Natural killer cell treated with Interleukin-12 subunit alpha and Interleukin-12 subunit beta and Interleukin-15 and Interleukin-18, amount 100 ng/mL, for 72 hours (primary cell): ENCODE data around the gene ELAVL1. TPM values are rescaled to one million over a fixed set of nuclear protein-coding genes. Genes with fewer than 3 reads are reported as not detected.
"Not testable (repeated sequence)": the region's sequence is repeated elsewhere in the genome, so short reads cannot be mapped to it uniquely, and the experiment has no call there.

ENCODE experiments used
- ATAC-seq, 2 donors: fragments of 150-1000 bp; cut with Tn5 transposase in 1 of 2; sonication (Bioruptor Pico), chemical (Tn5 transposase) in 1 of 2; 2 replicates each; pipeline ENCODE4 v1.10.0; 2021
- DNase-seq: peaks from one replicate; pipeline ENCODE4 v3.0.0; 2022; ENCODE audit warnings: low spot score
- H3K27ac Mint-ChIP-seq, 2 donors: 1 replicate in 1 of 2; 2 replicates in 1 of 2; pipeline ENCODE4 v1.8.0; 2022; ENCODE audit warnings: mixed read lengths in 2 of 2, mild to moderate bottlenecking in 1 of 2, moderate library complexity in 1 of 2
- H3K27me3 Mint-ChIP-seq, 2 donors: 1 replicate in 1 of 2; 2 replicates in 1 of 2; pipeline ENCODE4 v1.8.0; 2022; ENCODE audit warnings: mixed read lengths in 2 of 2
- H3K36me3 Mint-ChIP-seq: one replicate; pipeline ENCODE4 v1.8.0; 2022; ENCODE audit warnings: mixed read lengths
- H3K4me1 Mint-ChIP-seq, 2 donors: 1 replicate in 1 of 2; 2 replicates in 1 of 2; pipeline ENCODE4 v1.8.0; 2022; ENCODE audit warnings: low read depth in 2 of 2, mixed read lengths in 2 of 2, mild to moderate bottlenecking in 1 of 2
- H3K4me3 Mint-ChIP-seq: one replicate; pipeline ENCODE4 v1.8.0; 2022; ENCODE audit warnings: mixed read lengths
- H3K9me3 Mint-ChIP-seq: 2 replicates; pipeline ENCODE4 v1.8.0; 2022; ENCODE audit warnings: mixed read lengths
- total RNA-seq, 2 donors: library from RNA; stranded (reverse); gene quantifications; one replicate each; pipeline ENCODE4 v1.2.3, GENCODE V29; 2022

The ELAVL1 gene
- total RNA-seq, 2 donors from 2014 or later: 124 to 137 TPM

DNA sequence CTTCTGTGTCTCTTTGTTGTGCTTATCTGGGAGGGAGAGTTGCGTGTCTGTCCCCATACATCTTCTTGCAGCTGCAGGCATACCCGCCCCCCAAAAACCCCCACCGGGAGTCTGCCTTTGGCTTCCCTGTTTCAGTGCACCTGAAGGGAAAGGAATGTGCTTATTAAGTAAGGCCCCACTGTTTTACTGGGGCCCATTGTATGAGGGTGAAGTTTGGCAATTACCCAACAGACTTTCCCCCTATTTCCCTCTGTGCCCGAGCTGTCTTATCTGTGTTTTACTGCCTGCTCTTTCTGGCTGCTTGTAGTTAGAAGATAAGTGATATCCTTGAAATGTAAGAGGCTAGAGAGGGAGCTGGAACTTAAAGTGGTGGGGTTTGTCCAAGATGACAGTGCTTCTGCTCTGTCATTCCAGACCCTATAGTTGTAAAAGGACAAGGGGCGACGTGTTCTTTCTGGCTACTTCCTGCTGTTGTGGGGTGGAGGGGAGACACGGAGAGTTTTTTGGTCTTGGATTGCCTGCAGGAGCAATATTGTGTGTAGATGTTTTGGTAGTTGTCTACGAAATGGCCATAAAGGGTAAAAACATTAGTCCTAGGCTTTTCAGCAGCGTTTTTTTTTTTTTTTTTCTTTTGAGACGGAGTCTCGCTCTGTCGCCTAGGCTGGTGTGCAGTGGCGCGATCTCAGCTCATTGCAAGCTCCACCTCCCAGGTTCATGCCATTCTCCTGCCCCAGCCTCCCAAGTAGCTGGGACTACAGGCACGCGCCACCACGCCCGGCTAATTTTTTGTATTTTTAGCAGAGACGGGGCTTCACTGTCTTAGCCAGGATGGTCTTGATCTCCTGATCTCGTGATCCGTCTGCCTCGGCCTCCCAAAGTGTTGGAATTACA is 28.1 kb upstream of the ELAVL1 start:
- peaks cover 7 to 16% of the 10 kb centered on the region in 2 donors for H3K27me3 Mint-ChIP-seq
- H3K27ac Mint-ChIP-seq, H3K9me3 Mint-ChIP-seq, ATAC-seq, DNase-seq, H3K36me3 Mint-ChIP-seq, H3K4me1 Mint-ChIP-seq, H3K4me3 Mint-ChIP-seq: not testable (repeated sequence)

DNA sequence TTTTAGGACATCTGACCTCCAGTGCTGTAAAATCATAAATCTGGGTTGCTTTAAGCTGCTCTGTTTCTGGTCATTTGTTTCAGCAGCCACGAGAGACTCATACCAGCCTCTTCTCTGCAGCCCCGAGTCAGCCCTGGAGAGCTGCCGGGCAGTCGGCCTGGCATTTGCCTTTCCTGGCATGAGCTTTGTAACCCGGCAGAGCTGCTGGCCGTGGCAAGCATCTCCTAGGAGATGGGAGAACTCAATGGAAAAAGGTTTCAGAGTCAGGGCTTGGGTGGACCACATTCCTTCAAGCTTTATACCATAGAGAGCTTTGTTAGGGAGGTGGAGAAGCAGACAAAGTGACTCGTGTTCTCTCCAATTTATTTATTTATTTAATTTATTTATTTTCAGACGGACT is 25.5 kb upstream of the ELAVL1 start:
- Mint-ChIP-seq H3K27ac (no peak overlapping the region), H3K36me3 (no peaks in the 10 kb centered on the region), H3K27me3 (peaks cover under 1 to 3% of the 10 kb centered on the region in 2 donors), H3K4me1 (no peaks in the 10 kb centered on the region), H3K9me3 (no peaks in the 10 kb centered on the region), H3K4me3 (no peak overlapping the region)
- ATAC-seq (no peak), DNase-seq (no peak)

DNA sequence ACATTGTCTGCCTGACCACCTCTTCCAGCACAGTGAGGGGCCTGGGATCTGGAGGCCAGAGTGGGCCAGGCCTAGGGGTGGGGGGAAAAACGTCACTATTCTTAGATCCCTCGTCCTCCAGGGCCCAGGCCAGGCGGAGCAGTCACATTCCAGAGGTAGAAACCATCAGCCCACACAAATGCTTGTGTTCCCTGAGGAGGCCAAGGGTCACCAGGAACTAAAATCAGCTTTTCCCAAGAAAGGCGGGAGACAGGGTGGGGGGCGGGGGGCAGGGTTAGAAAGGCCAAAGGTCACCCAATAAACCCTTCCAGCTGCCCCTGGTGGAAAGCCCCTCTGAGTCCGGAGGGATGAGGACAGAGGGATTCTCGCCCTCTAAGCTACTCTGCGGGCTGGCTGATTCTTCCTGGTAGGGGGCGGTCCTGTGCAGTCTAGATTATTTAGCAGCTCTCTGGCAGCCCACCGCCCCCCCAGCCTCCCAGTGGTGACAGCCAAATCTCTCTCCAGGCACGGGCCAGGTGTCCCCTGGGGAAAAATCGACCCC is 23.6 kb upstream of the ELAVL1 start:
- no peak overlapping the region for H3K4me3 Mint-ChIP-seq
- H3K27me3 Mint-ChIP-seq: peaks cover 0 to 3% of the 10 kb centered on the region in 2 donors
- H3K27ac Mint-ChIP-seq: no peak overlapping the region
- H3K4me1 Mint-ChIP-seq: no peaks in the 10 kb centered on the region
- ATAC-seq (no peak), DNase-seq (peak; percentile 57)
- H3K9me3 Mint-ChIP-seq: no peaks in the 10 kb centered on the region
- H3K36me3 Mint-ChIP-seq: no peaks in the 10 kb centered on the region

DNA sequence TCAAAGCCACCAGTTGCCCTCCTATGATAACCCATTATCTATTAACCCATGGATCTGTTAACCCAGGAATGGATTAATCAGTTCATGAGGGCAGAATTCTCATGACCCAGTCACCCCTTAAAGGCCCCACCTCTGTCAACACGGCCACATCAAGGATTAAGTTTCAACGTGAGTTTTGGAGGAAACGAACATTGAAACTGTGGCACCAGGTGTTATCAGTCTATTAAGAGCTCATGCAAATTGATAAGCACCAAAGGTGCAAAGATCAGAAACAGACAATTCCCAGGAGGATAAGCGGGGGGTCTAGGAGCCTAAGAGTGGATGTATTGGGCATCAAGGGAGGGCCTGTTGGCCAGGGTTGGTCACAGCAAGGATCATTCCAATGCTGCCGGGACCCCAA is 19.9 kb upstream of the ELAVL1 start:
- no peaks in the 10 kb centered on the region for H3K4me1 Mint-ChIP-seq
- no peaks in the 10 kb centered on the region for H3K9me3 Mint-ChIP-seq
- DNase-seq (no peak), ATAC-seq (no peak)
- no peaks in the 10 kb centered on the region for H3K27me3 Mint-ChIP-seq
- H3K4me3 Mint-ChIP-seq: no peak overlapping the region
- no peaks in the 10 kb centered on the region for H3K36me3 Mint-ChIP-seq
- H3K27ac Mint-ChIP-seq: no peak overlapping the region

DNA sequence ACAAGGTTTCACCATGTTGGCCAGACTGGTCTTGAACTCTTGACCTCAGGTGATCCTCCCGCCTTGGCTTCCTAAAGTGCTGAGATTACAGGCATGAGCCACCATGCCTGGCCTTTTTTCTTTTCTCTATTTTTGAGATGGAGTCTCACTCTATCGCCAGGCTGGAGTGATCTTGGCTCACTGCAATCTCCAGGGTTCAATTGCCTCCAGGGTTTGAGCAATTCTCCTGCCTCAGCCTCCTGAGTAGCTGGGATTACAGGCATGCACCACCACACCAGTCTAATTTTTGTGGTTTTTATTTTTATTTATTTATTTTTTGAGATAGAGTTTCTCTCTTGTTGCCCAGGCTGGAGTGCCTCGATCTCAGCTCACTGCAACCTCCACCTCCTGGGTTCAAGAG is 18.8 kb upstream of the ELAVL1 start:
- DNase-seq, H3K4me3 Mint-ChIP-seq, H3K36me3 Mint-ChIP-seq, ATAC-seq, H3K27ac Mint-ChIP-seq, H3K4me1 Mint-ChIP-seq, H3K9me3 Mint-ChIP-seq, H3K27me3 Mint-ChIP-seq: not testable (repeated sequence)

DNA sequence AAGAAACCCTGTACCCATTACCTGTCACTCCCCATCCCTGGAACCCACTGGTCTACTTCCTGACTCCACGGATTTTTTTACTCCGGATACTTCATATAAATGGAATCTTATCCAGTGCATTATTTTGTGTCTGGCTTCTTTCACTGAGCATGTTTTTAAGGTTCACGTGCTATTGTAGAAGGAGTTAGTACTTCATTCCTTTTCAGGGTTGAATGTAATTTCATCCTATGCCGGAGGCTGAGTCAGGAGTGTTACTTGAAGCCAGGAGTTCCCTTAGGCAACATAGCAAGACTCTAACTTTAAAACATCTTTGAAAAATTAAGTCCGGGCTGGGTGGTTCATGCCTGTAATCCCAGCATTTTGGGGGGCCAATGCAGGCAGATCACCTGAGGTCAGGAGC is 17.9 kb upstream of the ELAVL1 start:
- Mint-ChIP-seq H3K4me1 (no peaks in the 10 kb centered on the region), H3K9me3 (no peaks in the 10 kb centered on the region), H3K36me3 (no peaks in the 10 kb centered on the region), H3K4me3 (no peak overlapping the region), H3K27ac (no peak overlapping the region), H3K27me3 (no peaks in the 10 kb centered on the region)
- ATAC-seq (no peak), DNase-seq (no peak)

DNA sequence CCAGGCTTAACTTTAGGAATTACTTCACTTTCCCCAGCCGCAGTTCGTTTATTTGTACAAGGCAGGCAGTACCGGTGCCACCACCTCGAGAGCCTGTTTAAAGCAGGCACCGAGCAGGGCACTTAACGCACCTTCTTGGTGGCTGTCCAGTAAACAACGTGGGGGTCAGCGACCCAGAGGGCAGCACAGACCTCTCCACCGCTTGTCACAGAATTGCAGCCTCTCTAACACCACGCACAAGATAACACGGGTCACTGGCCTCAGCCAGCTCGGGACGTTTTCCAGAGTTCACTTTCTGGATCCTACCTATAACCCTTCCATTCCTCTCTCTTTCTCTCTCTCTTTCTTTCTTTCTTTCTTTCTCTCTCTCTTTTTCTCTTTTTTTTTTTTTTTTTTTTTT is 16.8 kb upstream of the ELAVL1 start:
- H3K9me3 Mint-ChIP-seq: no peaks in the 10 kb centered on the region
- peaks cover 0 to 4% of the 10 kb centered on the region in 2 donors for H3K4me1 Mint-ChIP-seq
- no peak overlapping the region for H3K27ac Mint-ChIP-seq
- no peak for DNase-seq
- no peak for ATAC-seq
- no peak overlapping the region for H3K4me3 Mint-ChIP-seq
- H3K36me3 Mint-ChIP-seq: no peaks in the 10 kb centered on the region
- H3K27me3 Mint-ChIP-seq: no peaks in the 10 kb centered on the region

DNA sequence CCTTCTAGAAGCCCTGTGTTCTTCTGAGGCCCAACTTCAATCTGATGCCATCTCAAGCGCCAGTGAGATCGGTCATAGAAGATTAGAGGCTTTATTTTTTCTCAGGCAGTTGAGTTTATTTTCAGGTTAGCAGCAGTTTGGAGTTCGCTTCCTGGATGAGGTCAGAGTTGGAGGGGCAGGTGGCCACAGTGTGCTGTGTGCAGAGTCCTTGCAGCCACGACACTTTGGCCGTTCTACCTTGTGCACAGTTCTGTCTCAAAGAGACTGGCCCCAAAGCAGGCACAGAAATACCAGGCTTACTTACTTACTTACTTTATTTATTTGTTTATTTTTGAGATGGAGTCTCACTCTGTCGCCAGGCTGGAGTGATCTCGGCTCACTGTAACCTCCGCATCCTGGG is 15.9 kb upstream of the ELAVL1 start:
- Mint-ChIP-seq H3K4me3 (no peak overlapping the region), H3K27ac (no peak overlapping the region), H3K36me3 (no peaks in the 10 kb centered on the region), H3K27me3 (no peaks in the 10 kb centered on the region), H3K9me3 (no peaks in the 10 kb centered on the region), H3K4me1 (peaks cover 0 to 4% of the 10 kb centered on the region in 2 donors)
- DNase-seq: no peak
- no peak for ATAC-seq

DNA sequence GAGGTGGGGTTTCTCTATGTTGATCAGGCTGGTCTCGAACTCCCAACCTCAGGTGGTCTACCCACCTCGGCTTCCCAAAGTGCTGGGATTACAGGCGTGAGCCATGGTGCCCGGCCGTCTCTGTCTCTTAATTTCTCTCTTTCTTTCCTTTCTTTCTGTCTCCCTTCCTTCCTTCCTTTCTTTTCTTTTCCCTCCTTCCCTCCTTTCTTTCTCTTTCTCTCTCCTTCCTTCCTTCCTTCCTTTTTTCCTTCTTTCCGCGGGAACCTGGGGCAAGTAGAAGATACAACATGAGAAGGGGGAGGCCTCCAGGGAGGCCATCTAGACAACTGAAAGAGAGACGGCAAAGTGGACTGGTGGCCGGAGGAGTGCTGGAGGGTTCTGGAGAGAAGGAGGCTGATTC is 15.2 kb upstream of the ELAVL1 start:
- peaks cover 0 to 4% of the 10 kb centered on the region in 2 donors for H3K4me1 Mint-ChIP-seq
- no peaks in the 10 kb centered on the region for H3K36me3 Mint-ChIP-seq
- ATAC-seq (no peak), DNase-seq (no peak)
- no peaks in the 10 kb centered on the region for H3K9me3 Mint-ChIP-seq
- H3K27me3 Mint-ChIP-seq: no peaks in the 10 kb centered on the region
- no peak overlapping the region for H3K27ac Mint-ChIP-seq
- H3K4me3 Mint-ChIP-seq: no peak overlapping the region

DNA sequence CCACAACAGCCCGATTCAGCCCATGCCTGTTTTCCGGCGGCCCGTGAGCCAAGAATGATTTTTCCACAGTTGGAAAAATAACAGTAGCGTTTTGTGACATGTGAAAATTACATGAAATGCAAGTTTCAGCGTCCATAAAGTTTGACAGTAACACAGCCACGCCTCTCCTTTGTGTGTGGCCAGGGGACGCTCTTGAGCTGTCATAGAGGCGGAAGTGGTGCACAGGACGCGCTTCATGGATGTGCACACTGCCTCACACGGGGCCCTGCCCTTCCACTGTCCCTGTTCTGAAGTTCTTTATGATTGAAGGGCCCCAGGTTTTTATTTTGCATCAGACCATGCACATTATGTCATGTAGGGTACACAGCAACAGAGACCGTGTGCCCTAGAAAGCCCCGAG is 12.4 kb upstream of the ELAVL1 start:
- no peaks in the 10 kb centered on the region for H3K27me3 Mint-ChIP-seq

DNA sequence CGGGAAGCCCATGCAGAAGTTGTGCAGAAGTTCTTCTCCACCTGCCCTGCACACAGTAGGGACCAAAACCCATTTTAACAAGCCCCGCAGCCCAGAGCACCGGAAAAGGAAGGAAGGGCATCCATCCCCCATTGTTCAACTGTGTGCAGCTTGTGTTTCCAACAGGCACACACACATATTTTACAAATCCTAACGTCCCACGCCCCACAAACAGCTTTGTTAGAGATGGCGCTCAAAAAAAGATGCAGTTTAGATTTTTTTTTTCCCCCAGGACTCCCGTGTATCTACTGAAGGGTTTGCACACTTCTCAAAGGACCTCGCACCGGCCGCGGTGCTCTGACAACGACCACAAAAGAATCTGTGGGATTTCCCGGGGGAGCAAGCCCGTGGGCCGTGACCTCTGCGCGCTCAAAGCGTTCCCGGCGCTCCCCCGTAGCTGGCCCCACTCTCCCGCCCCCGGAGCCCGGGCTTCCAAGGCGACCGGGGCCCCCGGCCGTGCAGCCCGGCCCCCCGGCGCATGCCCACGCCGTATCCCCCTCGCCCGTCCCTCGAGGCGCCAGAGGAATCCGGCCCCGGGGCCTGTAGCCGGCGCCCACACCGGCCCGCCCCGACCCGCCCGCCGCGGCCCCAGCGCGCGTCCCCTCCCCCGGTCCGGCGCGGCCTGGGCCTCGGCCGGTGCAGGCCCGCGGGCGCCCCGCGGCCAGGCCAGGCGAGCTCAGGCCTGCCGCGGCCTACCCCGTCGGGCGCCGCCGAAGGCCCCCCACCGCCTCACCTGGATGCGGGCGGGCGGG is 523 bp downstream of the ELAVL1 start:
- peak overlapping the region; percentile 78 to 84 for H3K27ac Mint-ChIP-seq
- peak; percentile 51 to 55 for ATAC-seq
- H3K4me3 Mint-ChIP-seq: peak overlapping the region; percentile 98
- H3K9me3 Mint-ChIP-seq: no peaks in the 10 kb centered on the region
- no peak for DNase-seq
- H3K36me3 Mint-ChIP-seq: no peaks in the 10 kb centered on the region
- H3K4me1 Mint-ChIP-seq: peaks cover 34 to 40% of the 10 kb centered on the region in 2 donors
- H3K27me3 Mint-ChIP-seq: no peaks in the 10 kb centered on the region

More for the DNA sequence above, 12.4 kb upstream of the ELAVL1 start:
- Mint-ChIP-seq H3K36me3 (no peaks in the 10 kb centered on the region), H3K4me1 (peaks cover 0 to 4% of the 10 kb centered on the region in 2 donors), H3K9me3 (no peaks in the 10 kb centered on the region), H3K27ac (no peak overlapping the region), H3K4me3 (no peak overlapping the region)
- ATAC-seq (peak; percentile 62 to 81), DNase-seq (no peak)

DNA sequence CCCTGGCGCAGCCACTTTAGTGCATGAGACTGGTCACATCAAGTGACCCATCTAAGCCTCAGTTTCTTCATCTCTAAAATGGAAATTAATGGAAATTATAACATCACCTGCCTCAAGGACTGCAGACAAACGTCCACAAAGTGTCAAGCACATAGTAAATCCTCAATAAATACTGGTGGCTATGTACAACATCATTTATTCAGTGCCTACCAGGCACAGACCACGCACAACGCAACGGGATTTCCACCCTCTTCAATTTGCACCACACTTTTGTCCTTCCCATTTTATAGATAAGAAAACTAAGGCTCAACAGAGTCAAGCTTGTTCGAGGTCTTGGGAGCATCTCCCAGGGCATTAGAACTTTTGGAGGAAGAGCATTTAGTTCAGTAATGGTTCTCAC is 1.4 kb downstream of the ELAVL1 start:
- DNase-seq: no peak
- H3K9me3 Mint-ChIP-seq: no peaks in the 10 kb centered on the region

DNA sequence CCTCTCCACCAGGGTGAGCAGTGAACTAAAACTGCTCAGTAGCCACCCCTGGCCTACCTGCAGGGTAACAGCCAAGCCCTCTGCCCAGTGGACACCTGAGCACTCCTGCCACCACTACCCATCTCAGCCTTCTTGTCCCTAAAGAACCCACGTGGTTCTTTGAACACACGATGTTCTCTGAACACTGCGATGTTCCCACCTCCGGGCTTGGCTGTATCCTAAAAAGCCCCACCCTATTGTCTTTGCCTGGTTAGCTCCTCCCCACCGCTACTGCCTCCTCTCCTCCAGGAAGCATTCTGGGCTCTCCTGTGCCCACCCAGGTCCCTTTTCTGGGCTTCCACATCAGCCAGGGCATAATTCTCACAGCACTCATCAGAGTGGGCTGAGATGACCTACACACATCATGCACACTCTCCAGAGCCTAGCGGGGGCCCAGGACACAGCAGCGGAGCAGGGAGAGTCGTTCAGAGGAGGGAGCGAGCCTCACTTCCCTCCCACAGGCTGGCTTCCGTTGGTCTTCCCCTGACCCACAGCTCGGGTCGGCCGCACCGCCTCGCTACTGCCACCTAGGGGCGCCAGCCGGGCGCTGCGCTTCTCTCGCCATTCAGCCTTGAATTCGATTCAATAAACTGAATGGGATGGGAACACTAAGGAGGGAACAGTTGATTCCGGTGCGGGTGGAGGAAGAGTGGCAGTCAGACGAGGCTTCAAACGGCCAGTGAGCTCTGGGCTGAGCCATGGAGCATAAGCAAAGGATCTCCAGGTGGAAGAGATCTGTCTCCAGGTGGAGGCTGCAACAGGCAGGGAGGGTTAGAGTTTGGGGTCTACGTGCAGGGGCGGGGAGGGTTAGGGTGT is 3.2 kb downstream of the ELAVL1 start:
- Mint-ChIP-seq H3K4me3 (peak overlapping the region; percentile 98), H3K27ac (peak overlapping the region; percentile 89 to 96), H3K27me3 (no peaks in the 10 kb centered on the region), H3K9me3 (no peaks in the 10 kb centered on the region), H3K4me1 (peaks cover 39 to 48% of the 10 kb centered on the region in 2 donors), H3K36me3 (no peaks in the 10 kb centered on the region)
- ATAC-seq: peak; percentile 69 to 79
- DNase-seq: peak; percentile 86

More for the DNA sequence above, 1.4 kb downstream of the ELAVL1 start:
- peaks cover 34 to 43% of the 10 kb centered on the region in 2 donors for H3K4me1 Mint-ChIP-seq
- no peaks in the 10 kb centered on the region for H3K36me3 Mint-ChIP-seq
- H3K27me3 Mint-ChIP-seq: no peaks in the 10 kb centered on the region
- no peak for ATAC-seq
- peak overlapping the region in 1 of 2 donors; percentile 84 for H3K27ac Mint-ChIP-seq
- H3K4me3 Mint-ChIP-seq: peak overlapping the region; percentile 98
